OCI-LY3 (cell line): Measurements from ENCODE around the gene CLEC2L.

Experiments
- CTCF ChIP-seq: fragments of 200-600, 300-600 bp; sonication (generic); IDR thresholded peaks from 2 replicates; pipeline ENCODE4 v1.5.1; 2014; ENCODE audit warnings: antibody characterized with exemption, low read length, low read depth
- EZH2phosphoT487 ChIP-seq: fragments of 200-600 bp; shearing (Covaris generic); IDR thresholded peaks from 2 replicates; pipeline ENCODE4 v1.6.1; 2018; ENCODE audit warnings: antibody characterized with exemption, mixed run types, low read depth

GRCh38 chr7:139476139-139476538 is 47.3 kb upstream of the CLEC2L start:
- TF ChIP-seq CTCF (no peak), EZH2phosphoT487 (no peak)
